Endometrium (tissue), 2 donors: ENCODE measurements around the gene LILRB5.
"Not testable (repeated sequence)": the region's sequence is repeated elsewhere in the genome, so short reads cannot be mapped to it uniquely, and the experiment has no call there.

ENCODE experiments used
- FAIRE-seq: peaks from 2 replicates; lab custom pipeline; 2012; peaks lifted over from hg19 to GRCh38; lab: Jason Lieb, UNC
- donor health status: control.
- donor health status: control.

Gene LILRB5

DNA sequence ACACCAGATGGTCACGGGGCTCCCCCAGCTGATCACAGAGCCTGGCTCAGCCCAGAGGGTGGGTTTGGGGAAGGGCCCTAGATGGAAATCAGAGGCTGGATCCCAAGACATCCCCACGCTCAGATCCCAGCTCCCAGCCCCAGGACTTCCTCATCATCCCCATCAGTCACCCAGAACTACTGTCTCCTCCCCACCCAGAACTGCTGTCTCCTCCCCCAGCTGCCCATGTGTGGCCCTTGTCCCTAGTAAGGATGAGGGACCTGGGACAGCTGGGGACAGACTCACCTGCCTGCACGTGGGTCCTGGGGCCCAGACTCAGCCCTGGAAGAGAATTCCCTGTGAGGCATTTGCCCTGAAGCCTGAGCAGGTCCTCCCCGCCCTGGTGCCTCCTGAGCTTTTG, 14.8 kb downstream of the LILRB5 start:
- FAIRE-seq: not testable (repeated sequence)

DNA sequence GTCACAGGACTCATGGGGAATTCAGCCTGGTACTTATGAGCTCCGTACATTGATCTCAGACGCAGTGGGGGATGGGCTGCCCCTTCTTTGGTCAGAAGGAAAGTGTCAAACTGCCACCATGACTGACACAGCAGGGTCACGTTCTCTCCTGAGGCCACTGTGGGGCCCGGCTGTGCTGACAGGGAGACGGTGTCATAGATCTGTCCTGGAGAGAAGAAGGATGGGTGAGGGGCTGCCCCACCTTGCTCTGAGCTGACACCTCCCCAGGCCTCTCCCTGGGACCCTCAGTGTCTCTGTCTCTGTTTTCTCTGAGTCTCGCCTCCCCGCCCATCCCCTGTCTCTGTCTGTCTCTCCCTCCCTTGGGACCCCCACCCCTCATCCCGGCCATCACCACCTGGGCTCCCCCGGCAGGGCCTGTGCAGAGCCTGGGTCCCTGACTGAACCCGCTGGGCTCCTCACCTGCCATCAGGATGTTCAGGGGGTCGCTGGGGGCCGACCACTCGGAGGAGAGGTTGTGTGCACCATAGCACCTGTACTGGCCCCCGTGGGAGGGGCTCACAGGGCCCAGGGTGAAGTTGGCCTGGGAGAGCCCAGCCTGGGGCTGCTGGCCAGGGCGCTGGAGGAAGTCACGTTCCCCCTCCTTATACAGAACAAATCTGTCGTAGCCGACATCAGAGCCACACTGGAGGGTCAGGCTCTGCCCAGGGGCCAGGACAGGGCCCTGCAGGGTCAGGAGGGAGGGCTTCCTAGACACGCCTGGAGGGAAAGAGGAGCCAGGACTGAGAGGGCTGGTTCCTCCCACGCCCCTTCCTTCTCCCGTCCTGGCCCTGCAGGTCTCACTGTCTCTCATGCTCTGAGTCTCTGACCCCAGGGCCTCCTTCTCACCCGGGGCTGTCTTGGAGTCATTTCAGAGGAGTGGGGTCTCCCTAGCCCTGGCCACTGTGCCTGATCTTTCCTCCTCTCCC, 16.4 kb downstream of the LILRB5 start:
- not testable (repeated sequence) for FAIRE-seq

GRCh38 chr19:54239491-54240371, 17.3 kb downstream of the LILRB5 start:
- FAIRE-seq: not testable (repeated sequence)

GRCh38 chr19:54233941-54234340, 23.1 kb downstream of the LILRB5 start:
- FAIRE-seq: no peak

- no peak for FAIRE-seq
Measured at GRCh38 chr19:54231077-54231931, 25.8 kb downstream of the LILRB5 start.

- FAIRE-seq: no peak
Measured at GRCh38 chr19:54230031-54230430, 27.0 kb downstream of the LILRB5 start.

DNA sequence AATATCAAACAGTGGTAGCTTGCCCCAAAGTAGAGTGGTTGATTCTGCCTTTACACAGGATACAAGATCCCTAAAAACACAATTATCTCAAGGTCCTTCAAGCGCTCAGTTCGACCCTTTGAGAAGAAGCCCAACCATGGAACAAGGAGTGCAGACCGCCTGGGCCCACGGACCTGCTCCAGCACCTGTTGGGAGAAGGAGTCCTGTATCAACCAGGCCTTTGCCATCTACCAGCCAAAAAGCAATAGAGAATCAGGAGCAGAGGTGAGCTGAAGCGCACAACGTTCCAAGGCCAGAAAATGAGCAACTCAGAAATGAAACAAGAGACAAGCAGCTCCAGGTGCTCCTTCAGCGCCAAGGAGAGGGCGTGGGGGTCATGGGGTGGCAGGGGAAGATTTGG, 27.9 kb downstream of the LILRB5 start:
- FAIRE-seq: no peak

DNA sequence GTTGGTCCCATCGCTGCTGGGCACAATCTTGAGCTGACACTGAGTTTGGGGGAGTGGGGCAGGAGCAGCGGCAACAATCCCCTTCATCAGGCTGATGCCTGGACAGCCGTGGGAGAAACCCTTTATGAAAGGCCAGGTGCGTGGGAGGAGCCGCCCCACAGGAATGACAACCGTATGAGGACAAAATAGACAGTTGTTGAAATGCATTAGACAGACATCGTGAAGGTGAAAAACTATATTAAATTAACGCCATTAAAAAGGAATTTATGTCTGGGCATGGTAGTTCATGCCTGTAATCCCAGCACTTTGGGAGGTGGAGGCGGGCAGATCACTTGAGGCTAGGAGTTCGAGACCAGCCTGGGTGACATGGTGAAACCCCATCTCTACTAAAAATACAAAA, 32.5 kb downstream of the LILRB5 start:
- not testable (repeated sequence) for FAIRE-seq

DNA sequence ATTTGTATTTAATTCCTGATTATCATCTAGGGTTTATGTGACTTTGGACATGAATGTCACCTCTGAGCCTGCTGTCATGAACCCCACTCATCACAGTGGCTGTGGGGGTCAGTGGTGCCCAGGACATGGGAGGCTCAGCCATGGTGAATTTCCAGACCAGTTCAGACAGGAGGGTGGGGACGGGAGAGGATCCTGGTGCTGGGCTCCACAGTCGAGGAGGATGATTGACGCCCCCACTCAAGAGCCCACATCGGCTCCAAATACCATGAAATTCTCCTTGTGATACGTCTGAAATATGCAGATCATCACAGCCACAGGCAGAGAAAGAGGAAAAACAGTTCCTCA, 33.2 kb downstream of the LILRB5 start:
- FAIRE-seq: not testable (repeated sequence)

GRCh38 chr19:54223277-54223936, 33.7 kb downstream of the LILRB5 start:
- not testable (repeated sequence) for FAIRE-seq

- not testable (repeated sequence) for FAIRE-seq
Measured at GRCh38 chr19:54222474-54223276, 34.4 kb downstream of the LILRB5 start, which contains the start of gene LILRB3. LILRB3 (minus strand) TSS chr19:54223007; CDS start chr19:54222976, 31 bp downstream.

DNA sequence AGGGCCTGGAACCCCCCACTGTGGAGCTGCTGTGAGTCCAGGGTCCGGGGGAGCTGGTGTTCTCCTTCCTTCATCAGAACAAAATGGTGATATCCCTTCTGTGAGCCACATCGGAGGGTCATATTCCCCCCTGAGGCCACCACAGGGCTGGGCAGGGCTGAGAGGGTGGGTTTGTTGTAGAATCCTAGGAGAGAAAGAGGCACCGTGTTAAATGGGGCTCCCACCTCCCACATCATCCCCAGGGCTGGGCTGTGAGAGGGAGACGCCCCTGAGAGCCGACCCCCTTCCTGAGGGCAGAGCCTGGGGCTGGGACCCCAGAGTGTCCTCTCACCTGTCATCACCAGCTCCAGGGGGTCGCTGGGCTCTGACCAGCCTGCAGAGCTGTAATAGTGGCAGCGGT, 35.1 kb downstream of the LILRB5 start:
- FAIRE-seq: not testable (repeated sequence)

GRCh38 chr19:54219702-54220101, 37.4 kb downstream of the LILRB5 start:
- not testable (repeated sequence) for FAIRE-seq

DNA sequence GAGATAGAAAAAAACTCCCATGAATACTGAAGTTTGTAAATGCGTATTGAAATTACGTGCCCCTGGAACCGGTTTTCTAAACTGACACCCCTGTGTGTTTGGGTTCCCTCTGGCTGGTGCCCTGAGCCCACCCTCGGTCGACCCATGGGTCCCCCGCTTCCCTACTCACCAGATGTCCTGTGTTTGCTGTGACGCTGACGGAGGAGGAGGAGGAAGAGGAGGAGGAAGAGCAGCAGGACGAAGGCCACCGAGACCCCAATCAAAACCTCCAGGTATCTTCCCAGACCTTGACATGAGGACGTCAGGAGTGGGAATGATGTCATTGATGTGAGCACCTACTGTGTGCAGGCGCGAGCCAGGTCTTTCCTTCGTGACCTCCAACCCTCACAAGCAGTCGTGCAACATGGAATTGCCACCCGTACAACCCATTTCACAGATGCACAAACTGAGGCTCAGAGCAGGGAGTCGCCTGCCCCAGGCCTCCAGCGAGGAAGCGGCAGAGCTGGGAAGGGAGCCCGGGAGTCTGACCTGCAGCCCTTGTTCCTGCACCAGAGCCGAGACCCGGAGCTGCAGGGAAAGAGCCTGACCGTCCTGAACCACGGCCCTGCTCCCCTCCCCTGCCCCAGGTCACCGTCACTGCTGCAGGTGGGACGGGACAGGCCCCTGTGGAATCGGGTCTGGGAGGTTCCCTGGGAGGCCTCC, 38.0 kb downstream of the LILRB5 start:
- FAIRE-seq: no peak

DNA sequence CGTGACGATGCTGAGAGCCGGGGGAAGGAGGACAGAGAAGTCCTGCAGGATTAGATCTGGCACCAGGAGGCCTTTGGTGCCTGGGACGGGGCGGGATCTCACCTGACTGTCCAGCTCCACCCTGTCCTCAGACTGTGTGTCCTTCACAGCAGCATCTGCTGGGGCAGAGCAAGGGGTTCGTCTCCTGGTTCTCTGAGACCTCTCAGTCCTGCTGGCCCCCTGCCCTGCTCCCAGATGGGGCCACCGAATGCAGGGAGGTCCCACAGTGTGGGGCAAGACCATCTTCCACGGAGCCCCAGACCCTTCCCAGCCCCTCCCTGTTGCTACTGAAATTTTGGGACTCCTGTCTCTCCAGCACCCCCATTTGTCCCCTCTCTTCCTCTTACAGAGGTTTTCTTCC, 38.8 kb downstream of the LILRB5 start:
- no peak for FAIRE-seq

GRCh38 chr19:54217517-54218247, 39.4 kb downstream of the LILRB5 start:
- FAIRE-seq: not testable (repeated sequence)

DNA sequence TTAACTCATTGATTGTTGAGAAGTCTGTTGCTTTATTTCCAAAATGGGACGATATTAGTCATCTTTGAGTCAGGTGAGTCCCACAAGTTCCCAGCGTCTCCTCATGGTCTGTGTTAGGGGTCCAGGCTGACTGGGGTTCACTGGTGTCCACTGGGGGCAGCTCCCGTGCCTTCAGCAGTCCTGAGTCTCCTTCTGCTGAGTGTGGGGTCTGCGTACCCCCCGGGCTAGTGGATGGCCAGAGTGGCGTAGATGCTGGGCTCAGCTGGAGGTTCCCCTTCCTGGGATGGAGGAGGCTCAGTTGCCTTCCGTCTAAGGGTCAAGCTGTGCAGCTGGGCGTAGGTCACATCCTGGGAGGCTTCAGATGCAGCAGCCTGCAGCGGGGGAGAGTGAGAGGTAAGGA, 40.2 kb downstream of the LILRB5 start:
- no peak for FAIRE-seq

GRCh38 chr19:54214734-54215133, 42.3 kb downstream of the LILRB5 start:
- not testable (repeated sequence) for FAIRE-seq

GRCh38 chr19:54214217-54214616, 42.9 kb downstream of the LILRB5 start:
- FAIRE-seq: not testable (repeated sequence)
